Measurements from ENCODE around the gene CFC1. TPM values are rescaled to one million over a fixed set of nuclear protein-coding genes. Genes with fewer than 3 reads are reported as not detected.
"Not testable (repeated sequence)": the region's sequence is repeated elsewhere in the genome, so short reads cannot be mapped to it uniquely, and the experiment has no call there.

Gene CFC1
- not detected in 2 replicates for total RNA-seq (2014; rRNA removed; shearing (Covaris generic))

- in situ Hi-C loops (cut with HindIII; ENCODE audit: low sequenced_read_pairs); DNase-seq (ENCODE audit: low spot score): not testable (repeated sequence)
These were observed at the start of gene CFC1 for GRCh38 chr2:130599393-130599792. Gene CFC1, minus strand, starts transcription at chr2:130599575. Its CDS starts 288 bp downstream, at chr2:130599287.

DNA sequence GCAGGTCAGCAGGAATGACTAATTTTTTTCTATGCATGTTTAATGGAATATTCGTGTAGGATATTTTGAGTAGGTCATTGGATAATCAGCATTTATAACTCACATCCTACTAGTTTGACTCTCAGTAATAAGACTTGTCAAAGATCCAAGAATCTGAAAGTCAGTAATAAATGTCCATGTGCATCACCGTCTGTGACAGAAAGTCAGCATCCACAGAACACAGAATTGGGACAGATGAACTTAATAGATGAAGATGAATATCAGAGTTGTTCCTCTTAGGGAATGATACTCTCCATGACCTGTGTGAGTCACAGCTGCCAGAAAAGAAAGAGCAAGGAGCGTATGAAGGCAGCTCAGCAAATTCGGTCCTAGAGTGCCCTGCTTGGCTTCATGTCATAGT is 42.3 kb upstream of the CFC1 start:
- DNase-seq (ENCODE audit: low spot score); in situ Hi-C loops (cut with HindIII; ENCODE audit: low sequenced_read_pairs): not testable (repeated sequence)

DNA sequence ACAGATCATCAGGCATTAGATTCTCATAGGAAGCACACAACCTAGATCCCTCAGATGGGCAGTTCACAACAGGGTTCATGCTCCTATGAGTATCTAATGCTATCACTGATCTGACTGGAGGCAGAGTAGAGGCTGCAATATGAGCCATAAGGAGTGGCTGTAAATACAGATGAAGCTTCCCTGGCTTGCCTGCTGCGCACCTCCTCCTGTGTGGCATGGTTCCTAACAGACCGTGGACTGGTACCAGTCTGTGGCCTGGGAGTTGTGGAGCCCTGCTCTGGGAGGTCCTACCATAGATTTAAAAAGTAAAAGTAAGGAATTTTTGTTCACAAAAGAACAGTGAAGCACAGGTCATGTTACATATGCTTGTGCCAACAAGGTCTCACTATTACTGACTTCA is 39.6 kb upstream of the CFC1 start:
- in situ Hi-C loops (cut with HindIII; ENCODE audit: low sequenced_read_pairs); DNase-seq (ENCODE audit: low spot score): not testable (repeated sequence)

- in situ Hi-C loops (cut with HindIII; ENCODE audit: low sequenced_read_pairs); DNase-seq (ENCODE audit: low spot score): not testable (repeated sequence)
These were observed 29.6 kb upstream of the CFC1 start for GRCh38 chr2:130628784-130629475.

DNA sequence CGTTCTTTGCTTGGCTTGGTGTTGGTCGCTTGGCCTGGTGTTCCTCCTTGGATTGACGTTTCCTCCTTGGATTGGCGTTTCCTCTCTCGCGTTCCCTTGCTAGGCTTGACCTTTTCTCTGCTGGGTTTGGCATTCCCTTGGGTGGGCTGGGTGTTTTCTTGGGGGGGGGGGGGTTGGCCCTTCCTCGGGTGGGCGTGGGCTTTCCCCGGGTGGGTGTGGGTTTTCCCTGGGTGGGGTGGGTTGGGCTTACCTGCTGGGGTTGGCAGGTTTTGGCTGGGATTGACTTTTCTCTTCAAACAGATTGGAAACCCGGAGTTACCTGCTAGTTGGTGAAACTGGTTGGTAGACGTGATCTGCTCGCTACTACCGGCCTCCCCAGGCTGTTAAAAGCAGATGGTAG is 11.8 kb upstream of the CFC1 start, which contains the start of gene POTEJ:
Gene POTEJ, plus strand, starts transcription at position 301 of the 400 bp plus-strand sequence. Its CDS starts 93 bp downstream, at position 394.
- in situ Hi-C loops (cut with HindIII; ENCODE audit: low sequenced_read_pairs); DNase-seq (ENCODE audit: low spot score): not testable (repeated sequence)

GRCh38 chr2:130610486-130610885 is 11.1 kb upstream of the CFC1 start:
- DNase-seq (ENCODE audit: low spot score); in situ Hi-C loops (cut with HindIII; ENCODE audit: low sequenced_read_pairs): not testable (repeated sequence)

- DNase-seq (ENCODE audit: low spot score); in situ Hi-C loops (cut with HindIII; ENCODE audit: low sequenced_read_pairs): not testable (repeated sequence)
These were observed 9.9 kb upstream of the CFC1 start for GRCh38 chr2:130609002-130609920.

DNA sequence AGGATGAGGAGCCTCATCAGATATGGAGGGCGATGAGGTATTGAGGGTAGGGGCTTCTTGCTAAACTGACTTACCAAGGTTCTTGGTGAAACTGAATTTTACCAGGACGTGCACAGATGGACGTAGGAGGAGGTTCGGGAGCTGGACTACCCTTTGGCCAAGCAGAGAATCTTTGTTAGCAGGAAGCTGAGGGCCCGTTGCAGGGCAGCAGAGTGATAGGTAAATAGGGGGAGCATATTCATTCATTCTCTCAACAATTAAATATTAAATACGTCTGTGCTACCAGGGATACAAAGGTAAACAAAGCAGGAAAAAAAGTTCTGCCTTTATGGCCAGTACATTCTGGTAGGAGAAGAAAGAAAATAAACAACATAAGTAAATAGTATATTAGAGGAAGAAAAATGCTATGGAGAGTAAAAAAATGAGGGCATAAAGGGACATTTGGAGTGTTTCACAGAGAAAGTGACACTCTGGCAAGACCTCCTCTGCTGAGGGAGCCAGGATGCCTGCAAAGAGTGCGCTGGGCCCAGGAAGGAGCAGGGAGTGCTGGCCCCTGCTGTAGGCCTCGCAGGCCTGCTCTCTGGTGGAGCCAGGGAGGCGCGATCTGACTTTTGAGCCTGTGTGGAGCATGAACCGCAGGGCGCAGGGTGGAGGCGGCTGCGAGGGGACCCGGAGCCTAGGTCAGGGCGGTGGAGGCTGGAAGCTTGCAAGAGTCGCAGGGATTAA is 9.1 kb upstream of the CFC1 start:
- in situ Hi-C loops (cut with HindIII; ENCODE audit: low sequenced_read_pairs); DNase-seq (ENCODE audit: low spot score): not testable (repeated sequence)

GRCh38 chr2:130601648-130602302 is 2.4 kb upstream of the CFC1 start:
- in situ Hi-C loops (cut with HindIII; ENCODE audit: low sequenced_read_pairs); DNase-seq (ENCODE audit: low spot score): not testable (repeated sequence)

- DNase-seq (ENCODE audit: low spot score); in situ Hi-C loops (cut with HindIII; ENCODE audit: low sequenced_read_pairs): not testable (repeated sequence)
These were observed 551 bp upstream of the CFC1 start for GRCh38 chr2:130599926-130600325.

DNA sequence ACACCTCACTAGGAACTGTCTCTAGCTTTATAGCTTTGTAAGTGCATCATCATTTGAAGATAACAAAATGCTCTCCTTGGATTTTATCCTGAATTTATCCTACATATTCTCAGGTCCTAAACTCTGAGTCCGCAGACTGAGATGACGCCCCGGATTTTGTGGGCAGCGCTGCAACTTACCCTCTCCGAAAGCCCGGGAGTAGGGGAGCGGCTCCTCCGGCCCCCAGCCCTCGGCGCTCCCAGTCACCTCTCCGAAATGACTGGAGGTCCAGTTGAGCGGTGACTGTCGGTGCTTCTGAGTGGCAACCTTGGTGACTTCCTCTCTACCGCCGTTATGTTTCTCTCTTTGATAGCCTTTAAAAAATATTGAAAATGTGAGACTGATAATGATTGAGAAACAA is 912 bp downstream of the CFC1 start:
- DNase-seq (ENCODE audit: low spot score); in situ Hi-C loops (cut with HindIII; ENCODE audit: low sequenced_read_pairs): not testable (repeated sequence)

DNA sequence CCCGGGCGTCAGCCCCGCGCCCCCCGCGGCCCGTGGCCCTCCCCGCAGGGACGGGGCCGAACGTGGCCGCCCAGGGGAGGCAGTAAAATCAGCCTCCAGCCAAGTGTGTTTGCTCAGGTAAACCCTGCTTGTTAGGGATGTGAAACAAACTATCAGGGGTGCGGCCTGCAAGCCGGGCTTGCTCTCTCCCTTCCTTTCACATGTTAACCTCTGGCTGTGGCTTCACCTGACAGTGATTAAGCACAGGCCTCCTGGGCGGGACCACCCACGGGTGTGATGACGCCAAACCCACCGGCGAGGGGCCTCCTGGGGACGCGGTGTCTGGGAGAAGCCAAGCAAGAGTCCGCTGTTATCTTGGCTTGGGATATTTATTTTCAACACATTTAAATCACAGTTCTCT is 1.4 kb downstream of the CFC1 start:
- DNase-seq (ENCODE audit: low spot score); in situ Hi-C loops (cut with HindIII; ENCODE audit: low sequenced_read_pairs): not testable (repeated sequence)

GRCh38 chr2:130596757-130597156 is 2.6 kb downstream of the CFC1 start:
- DNase-seq (ENCODE audit: low spot score); in situ Hi-C loops (cut with HindIII; ENCODE audit: low sequenced_read_pairs): not testable (repeated sequence)

DNA sequence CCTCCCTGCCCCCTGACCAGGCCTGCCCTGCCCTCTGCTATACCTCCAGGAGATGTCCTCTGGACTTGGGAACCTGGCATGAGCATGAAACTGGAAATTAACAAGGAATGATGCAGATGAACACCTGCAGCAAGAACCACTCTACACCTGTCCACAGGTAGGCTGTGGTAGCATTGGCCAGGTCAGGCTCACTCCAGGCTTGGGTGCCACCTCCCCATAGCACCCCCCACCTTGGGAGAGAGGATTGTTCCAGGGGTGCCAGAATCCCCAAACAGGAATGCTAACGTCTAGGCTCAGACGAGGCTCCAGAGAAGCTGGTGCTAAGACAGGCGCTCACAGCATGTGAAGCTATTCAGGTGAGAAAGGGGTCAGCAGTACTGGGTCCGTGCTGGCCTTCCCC is 5.4 kb downstream of the CFC1 start:
- in situ Hi-C loops (cut with HindIII; ENCODE audit: low sequenced_read_pairs) = not testable (repeated sequence)

GRCh38 chr2:130592791-130593414 is 6.5 kb downstream of the CFC1 start:
- DNase-seq (ENCODE audit: low spot score); in situ Hi-C loops (cut with HindIII; ENCODE audit: low sequenced_read_pairs): not testable (repeated sequence)

More for the DNA sequence above, 5.4 kb downstream of the CFC1 start:
- not testable (repeated sequence) for DNase-seq (ENCODE audit: low spot score)

- DNase-seq (ENCODE audit: low spot score); in situ Hi-C loops (cut with HindIII; ENCODE audit: low sequenced_read_pairs): not testable (repeated sequence)
These were observed 8.5 kb downstream of the CFC1 start for GRCh38 chr2:130590842-130591359.

DNA sequence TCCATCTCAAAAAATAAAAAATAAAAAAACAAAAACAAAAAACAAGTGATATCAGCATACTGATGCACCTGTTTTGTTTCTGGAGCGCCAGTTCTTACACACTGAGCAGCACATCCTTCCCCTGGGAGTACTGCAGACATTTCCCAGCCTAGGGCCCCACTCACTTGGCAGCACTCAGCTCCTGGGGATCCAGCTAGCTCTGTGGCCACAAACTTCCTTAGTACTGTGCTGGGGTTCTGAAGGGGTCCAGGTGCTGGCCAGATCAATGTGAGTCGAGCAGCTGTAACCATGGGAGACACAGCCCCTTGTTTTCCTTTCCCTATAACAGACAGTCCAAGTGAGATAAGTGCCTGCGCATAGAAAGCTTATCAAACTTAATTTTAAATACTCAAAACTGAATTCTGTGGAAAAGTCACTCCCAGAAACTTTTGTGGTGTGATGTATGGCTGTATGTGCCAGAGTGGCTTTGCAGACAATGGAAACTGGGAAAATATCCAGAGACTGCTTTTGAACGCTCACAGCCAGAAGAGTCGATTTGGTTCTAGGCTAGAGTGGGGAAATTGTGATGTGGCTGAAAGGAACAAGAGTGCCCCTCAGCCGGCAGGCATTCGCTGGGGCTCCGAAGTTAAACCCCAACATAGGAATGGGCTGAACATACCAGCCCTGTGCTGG is 9.1 kb downstream of the CFC1 start:
- DNase-seq (ENCODE audit: low spot score); in situ Hi-C loops (cut with HindIII; ENCODE audit: low sequenced_read_pairs): not testable (repeated sequence)

Measured in G401 (cell line).